HG03066 (cell line): ENCODE results near the gene RBM44.

Source experiments
- ATAC-seq: cut with Tn5 transposase; IDR thresholded peaks from one replicate; pipeline ENCODE4 v1.9.1; 2021; ENCODE audit warnings: low read depth; ENCODE audit not compliant: unreplicated experiment

RBM44 gene

GRCh38 chr2:237885111-237885930 is 86.7 kb downstream of the RBM44 start:
- ATAC-seq: no peak

- no peak for ATAC-seq
Measured at GRCh38 chr2:237885931-237886684, 87.5 kb downstream of the RBM44 start.

- no peak for ATAC-seq
Measured at GRCh38 chr2:237886685-237887481, 88.3 kb downstream of the RBM44 start.

GRCh38 chr2:237888389-237888788 is 89.8 kb downstream of the RBM44 start:
- no peak for ATAC-seq

- no peak for ATAC-seq
Measured at GRCh38 chr2:237889016-237889415, 90.4 kb downstream of the RBM44 start.

- no peak for ATAC-seq
Measured at GRCh38 chr2:237889811-237890210, 91.2 kb downstream of the RBM44 start.
